Endothelial cell (in vitro differentiated cells): ENCODE data around the gene NEO1. TPM values are rescaled to one million over a fixed set of nuclear protein-coding genes. Genes with fewer than 3 reads are reported as not detected.

Experiments
- DNase-seq: peaks from one replicate; pipeline ENCODE4 v3.0.0; 2021; ENCODE audit warnings: low spot score
- H3K27ac Mint-ChIP-seq: one replicate; pipeline ENCODE4 v1.8.0; 2021; ENCODE audit warnings: mixed read lengths, inconsistent platforms; ENCODE audit not compliant: unreplicated experiment
- H3K27me3 Mint-ChIP-seq: one replicate; pipeline ENCODE4 v1.8.0; 2021; ENCODE audit warnings: mild to moderate bottlenecking, moderate library complexity, mixed read lengths, inconsistent platforms; ENCODE audit not compliant: unreplicated experiment
- H3K36me3 Mint-ChIP-seq: one replicate; pipeline ENCODE4 v1.8.0; 2021; ENCODE audit warnings: mild to moderate bottlenecking, low read depth, mixed read lengths, inconsistent platforms; ENCODE audit not compliant: unreplicated experiment
- H3K4me1 Mint-ChIP-seq: one replicate; pipeline ENCODE4 v1.8.0; 2021; ENCODE audit warnings: mild to moderate bottlenecking, mixed read lengths, inconsistent platforms; ENCODE audit not compliant: unreplicated experiment
- H3K4me3 Mint-ChIP-seq: one replicate; pipeline ENCODE4 v1.8.0; 2021; ENCODE audit warnings: mild to moderate bottlenecking, mixed read lengths, inconsistent platforms; ENCODE audit not compliant: unreplicated experiment
- H3K9me3 Mint-ChIP-seq: one replicate; pipeline ENCODE4 v1.8.0; 2021; ENCODE audit warnings: mixed read lengths, inconsistent platforms; ENCODE audit not compliant: unreplicated experiment
- CTCF ChIP-seq: fragments of 200-600 bp; sonication (generic); IDR thresholded peaks from one replicate; pipeline ENCODE4 v1.5.0; 2021; ENCODE audit warnings: antibody characterized with exemption; ENCODE audit not compliant: unreplicated experiment
- total RNA-seq: library from RNA; stranded (reverse); fragmentation: NEBNext Ultra II Directional; extraction: Animal tissue kit (Norgen Biotek cat#: 25700); gene quantifications from one replicate; pipeline ENCODE4 v1.2.1, GENCODE V29; 2021; ENCODE audit not compliant: unreplicated experiment

NEO1 gene
- total RNA-seq, 1 donor from 2014 or later = 140 TPM

GRCh38 chr15:73265536-73266153 lies 213.4 kb downstream of the NEO1 start:
- peaks cover 14% of the 10 kb centered on the region for H3K4me1 Mint-ChIP-seq
- DNase-seq = peak; percentile 60
- TF ChIP-seq CTCF = peak; percentile 62
- peaks cover 12% of the 10 kb centered on the region for H3K36me3 Mint-ChIP-seq
- H3K9me3 Mint-ChIP-seq = no peaks in the 10 kb centered on the region
- H3K27me3 Mint-ChIP-seq = no peaks in the 10 kb centered on the region
- H3K4me3 Mint-ChIP-seq = no peak overlapping the region
- H3K27ac Mint-ChIP-seq = peak overlapping the region; percentile 22

- H3K27ac Mint-ChIP-seq = no peak overlapping the region
- H3K9me3 Mint-ChIP-seq = no peaks in the 10 kb centered on the region
- no peak for DNase-seq
- no peak for TF ChIP-seq CTCF
- H3K27me3 Mint-ChIP-seq = peaks cover 2% of the 10 kb centered on the region
- peaks cover 18% of the 10 kb centered on the region for H3K4me1 Mint-ChIP-seq
- H3K4me3 Mint-ChIP-seq = no peak overlapping the region
- H3K36me3 Mint-ChIP-seq = peaks cover 21% of the 10 kb centered on the region
Measured at GRCh38 chr15:73268457-73268856, 216.2 kb downstream of the NEO1 start.

- no peak for TF ChIP-seq CTCF
- Mint-ChIP-seq H3K27ac (no peak overlapping the region), H3K9me3 (no peaks in the 10 kb centered on the region)
Measured at GRCh38 chr15:73270366-73271097, 218.3 kb downstream of the NEO1 start.

GRCh38 chr15:73273181-73274002 lies 221.1 kb downstream of the NEO1 start:
- Mint-ChIP-seq H3K4me1 (peaks cover 8% of the 10 kb centered on the region), H3K27ac (peak overlapping the region; percentile 44), H3K27me3 (peaks cover 2% of the 10 kb centered on the region), H3K36me3 (peaks cover 22% of the 10 kb centered on the region), H3K9me3 (no peaks in the 10 kb centered on the region), H3K4me3 (no peak overlapping the region)
- peak; percentile 64 for DNase-seq
- TF ChIP-seq CTCF = peak; percentile 79

More at GRCh38 chr15:73270366-73271097, 218.3 kb downstream of the NEO1 start:
- Mint-ChIP-seq H3K27me3 (peaks cover 2% of the 10 kb centered on the region), H3K4me1 (peaks cover 4% of the 10 kb centered on the region), H3K36me3 (peaks cover 21% of the 10 kb centered on the region), H3K4me3 (no peak overlapping the region)
- no peak for DNase-seq
